DMS 273 treated with DMSO at 0.1 percent for 48 hours (cell line): Measurements from ENCODE around the gene ZNG1E.
"Not testable (repeated sequence)": the region's sequence is repeated elsewhere in the genome, so short reads cannot be mapped to it uniquely, and the experiment has no call there.

Experiments
- DNase-seq: peaks from one replicate; lab custom pipeline; 2025; lab: John Stamatoyannopoulos, UW

Gene ZNG1E

GRCh38 chr9:65675589-65676021 lies at the start of gene ZNG1E:
ZNG1E (plus strand) TSS chr9:65675928; CDS start chr9:65675977, 49 bp downstream.
- not testable (repeated sequence) for DNase-seq

- not testable (repeated sequence) for DNase-seq
These were observed 2.1 kb upstream of the ZNG1E start for GRCh38 chr9:65673579-65673978.

GRCh38 chr9:65675018-65675417 lies 710 bp upstream of the ZNG1E start:
- not testable (repeated sequence) for DNase-seq

- not testable (repeated sequence) for DNase-seq
These were observed 661 bp downstream of the ZNG1E start for GRCh38 chr9:65676389-65676788.

GRCh38 chr9:65678533-65678932 lies 2.8 kb downstream of the ZNG1E start:
- DNase-seq, result not testable (repeated sequence)

GRCh38 chr9:65703550-65703949 lies 27.8 kb downstream of the ZNG1E start:
- DNase-seq, result not testable (repeated sequence)

- not testable (repeated sequence) for DNase-seq
These were observed 38.7 kb downstream of the ZNG1E start for GRCh38 chr9:65714445-65714844.

- not testable (repeated sequence) for DNase-seq
These were observed 61.4 kb downstream of the ZNG1E start, which contains the start of gene FOXD4L4 for GRCh38 chr9:65737096-65737564. FOXD4L4 (plus strand) TSS chr9:65737146; CDS start chr9:65737146, 0 bp downstream.

- not testable (repeated sequence) for DNase-seq
These were observed 62.4 kb downstream of the ZNG1E start for GRCh38 chr9:65738133-65738532.
